NCI-H146 (cell line): ENCODE data around the gene HNRNPL.
A peak's percentile ranks its signal among the peaks of the same experiment; 100 is the strongest.

ENCODE experiments used
- DNase-seq: peaks from one replicate; lab custom pipeline; 2025; lab: John Stamatoyannopoulos, UW

HNRNPL gene

DNA sequence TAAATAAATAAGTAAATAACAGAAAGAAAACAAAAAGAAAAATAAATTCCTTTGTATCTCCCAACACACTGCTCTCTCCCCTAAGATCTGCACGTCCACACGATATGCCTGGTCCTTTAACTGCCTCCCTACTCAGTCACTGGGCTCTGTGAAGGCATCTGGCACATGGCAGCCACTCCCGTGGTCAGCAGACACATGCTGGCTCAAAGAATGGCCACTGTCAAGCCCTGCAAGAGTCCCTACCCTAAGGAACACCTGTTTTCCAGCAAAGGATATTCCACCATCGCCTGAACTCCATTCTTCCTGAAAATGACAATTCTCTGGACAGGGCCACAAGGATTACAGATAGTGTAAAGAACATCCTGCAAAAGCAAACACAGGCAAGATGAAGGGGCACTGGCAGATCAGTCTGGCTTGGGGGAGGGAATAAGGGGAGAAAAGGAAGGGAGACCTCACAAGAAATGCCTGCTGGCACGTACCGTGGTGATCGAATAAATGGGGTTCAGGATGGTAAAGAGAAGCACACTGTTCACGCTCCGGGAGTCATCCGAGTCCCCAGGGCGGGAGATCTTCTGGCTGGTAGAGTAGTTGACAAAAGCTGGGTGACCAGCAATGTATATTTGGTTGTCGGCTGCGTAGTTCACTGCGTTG is 4.3 kb downstream of the HNRNPL start:
- DNase-seq = no peak

DNA sequence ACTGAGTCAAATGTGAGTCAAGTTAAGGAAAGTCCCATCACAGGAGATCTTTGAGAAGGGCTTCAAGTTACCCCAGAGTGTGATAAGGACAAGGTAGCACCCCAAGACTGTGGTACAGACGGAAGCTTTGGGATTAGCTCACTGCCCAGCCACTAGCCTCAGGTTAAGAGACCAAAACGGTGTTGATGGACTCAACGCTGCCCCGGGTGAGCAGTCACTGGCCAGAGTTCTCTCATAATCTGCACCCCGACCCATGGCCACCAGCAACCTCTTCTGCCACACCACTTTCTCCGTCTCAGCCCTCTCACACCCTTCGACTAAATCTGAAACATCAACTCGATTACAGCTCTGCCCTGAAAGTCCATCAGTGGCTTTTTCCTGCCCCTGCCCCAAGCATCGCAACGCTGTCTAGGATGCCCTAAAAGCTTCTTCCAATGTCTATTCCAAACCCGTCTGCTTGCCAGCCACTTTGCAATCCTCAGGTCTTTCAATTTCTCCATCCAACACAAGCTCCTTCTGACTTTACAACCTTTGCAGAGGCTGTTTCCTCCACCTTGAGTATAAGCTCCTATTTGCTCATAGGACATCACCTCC is 5.6 kb downstream of the HNRNPL start:
- DNase-seq = no peak

DNA sequence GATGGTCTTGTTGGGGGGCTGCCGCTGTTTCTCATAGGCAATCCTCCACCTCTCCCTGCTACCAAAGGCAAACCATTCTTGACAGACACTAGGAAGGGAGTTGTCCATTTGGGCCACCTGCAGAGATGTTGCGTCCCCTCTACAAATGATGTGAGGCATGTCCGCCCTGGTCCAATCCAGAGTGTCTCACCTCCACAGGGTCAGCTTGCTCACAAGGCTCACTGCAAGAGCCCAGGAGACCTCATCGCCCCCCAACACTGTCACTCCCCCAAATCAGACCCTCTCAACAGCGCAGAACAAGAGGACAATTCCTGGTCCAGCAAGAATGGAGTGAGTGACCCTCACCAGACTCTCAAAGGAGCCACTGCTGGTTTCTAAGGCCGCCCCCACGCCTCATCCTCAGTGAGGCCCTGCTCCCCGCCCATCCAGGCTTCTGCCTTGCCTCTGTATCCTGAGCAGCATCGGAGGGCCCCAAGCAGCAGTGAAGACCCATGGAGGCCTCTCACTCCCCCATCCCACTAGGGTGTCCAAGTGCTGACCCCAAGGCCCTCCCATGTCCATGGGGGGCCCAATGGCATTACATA is 6.5 kb downstream of the HNRNPL start:
- no peak for DNase-seq

DNA sequence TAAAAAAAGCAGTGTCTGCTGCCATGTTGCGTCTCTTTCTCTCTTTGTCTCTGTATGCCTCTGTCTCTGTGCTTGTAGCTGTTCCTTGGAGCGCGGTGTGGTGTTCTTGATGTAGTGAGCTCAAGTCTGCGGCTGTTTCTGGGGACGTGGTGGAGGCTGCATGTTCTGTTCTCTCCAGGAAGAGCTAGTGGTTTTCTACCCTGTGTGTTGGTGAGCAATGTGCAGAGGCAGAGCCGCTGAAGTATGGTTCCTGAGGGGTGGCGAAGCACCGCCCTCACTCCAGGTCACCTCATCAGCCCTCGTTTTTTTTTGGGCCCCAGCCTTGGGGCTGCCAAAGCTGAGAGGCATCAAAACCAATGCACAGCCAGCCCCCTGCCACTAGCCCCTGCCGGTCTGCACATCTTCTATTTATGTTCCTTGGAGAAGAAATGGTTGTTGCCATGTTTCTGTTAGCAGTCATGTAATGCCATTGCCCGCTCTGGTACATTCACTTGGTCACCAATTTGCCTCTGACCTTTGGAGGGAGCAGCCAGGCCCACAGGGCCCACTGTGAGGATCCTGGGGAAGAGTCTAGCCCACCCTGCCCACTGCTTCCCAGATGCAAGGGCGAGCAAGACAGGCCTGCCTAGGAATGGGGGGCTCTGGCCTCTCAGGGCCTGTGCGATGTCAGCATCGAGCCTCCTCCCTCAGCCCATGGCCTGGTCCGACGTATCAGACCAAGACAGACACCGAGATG is 7.2 kb downstream of the HNRNPL start:
- DNase-seq = no peak

DNA sequence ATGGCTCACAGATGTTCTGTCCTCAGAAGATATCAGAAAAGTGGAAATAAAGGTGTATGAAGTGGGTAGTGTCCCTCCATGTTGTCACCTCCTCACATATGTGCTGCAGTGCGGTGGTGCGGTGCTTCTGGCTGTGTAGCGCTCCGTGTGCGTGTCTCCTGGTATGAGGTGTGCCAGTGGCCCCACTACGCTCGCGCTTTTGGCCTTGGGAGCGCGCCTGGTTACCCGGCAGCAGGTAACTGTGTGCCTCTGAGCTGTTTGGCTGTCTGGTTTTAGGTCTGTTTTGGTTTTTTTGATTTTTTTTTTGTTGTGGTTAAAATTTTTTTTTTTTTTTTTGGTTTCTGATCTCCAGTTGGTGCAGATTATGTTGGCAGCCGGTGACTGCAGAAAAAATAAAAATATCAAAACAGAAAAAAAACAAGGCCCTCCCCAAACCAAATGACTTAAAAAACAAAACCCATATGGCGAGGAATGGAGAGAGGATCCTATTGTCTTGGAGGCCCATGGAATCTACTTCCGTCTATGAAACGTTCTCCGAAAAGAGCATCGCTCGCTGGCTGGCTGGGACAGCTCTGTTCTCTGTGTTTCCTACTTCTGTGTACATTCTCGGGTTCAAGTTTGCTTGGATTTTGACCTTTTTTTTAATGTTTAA is 7.9 kb downstream of the HNRNPL start:
- no peak for DNase-seq

DNA sequence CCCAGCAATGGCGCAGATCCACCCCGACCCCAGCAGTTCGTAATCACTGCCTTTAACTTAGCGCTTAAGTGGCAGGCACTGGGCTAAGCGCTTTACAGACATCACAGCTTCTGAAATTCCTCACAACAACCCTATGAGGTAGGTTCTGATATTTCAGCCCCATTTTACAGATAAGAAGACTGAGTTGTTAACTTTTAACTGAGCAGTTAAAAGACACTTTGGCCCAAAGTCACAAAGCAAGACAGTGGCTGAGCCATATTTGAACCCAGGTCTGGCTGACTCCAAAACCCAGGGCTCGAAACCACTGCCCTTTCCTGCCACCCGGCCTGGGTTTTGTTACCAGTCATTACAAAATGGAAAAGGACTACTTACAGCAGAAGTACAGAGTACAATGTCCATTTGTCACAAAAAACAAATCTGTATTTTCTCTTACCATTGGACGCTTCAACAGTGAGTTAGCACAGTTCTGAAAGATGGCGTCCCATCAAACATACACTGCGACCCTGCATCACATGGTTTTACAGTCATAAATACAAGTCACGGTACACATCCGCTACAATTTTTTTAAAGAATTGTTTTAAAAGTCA is 8.5 kb downstream of the HNRNPL start:
- no peak for DNase-seq

DNA sequence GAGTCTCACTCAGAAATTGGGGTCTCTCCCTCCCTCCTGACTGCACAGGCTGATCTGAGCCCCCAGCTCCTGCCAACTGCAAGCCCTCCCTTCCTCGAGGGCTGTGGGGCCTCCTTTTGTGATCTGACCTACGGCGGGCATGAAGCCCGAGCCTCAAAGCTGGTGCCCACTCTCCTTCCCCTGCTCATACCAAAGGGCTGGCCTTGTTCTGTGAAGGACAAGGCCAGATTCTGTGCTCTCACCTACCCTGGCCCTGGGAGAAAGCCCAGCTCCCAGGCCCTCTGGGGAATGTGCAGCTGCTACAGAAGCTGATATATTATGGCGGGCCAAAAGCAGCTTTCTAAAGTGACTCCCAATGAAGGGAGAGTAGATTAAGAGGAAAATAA is 9.2 kb downstream of the HNRNPL start:
- DNase-seq = no peak

DNA sequence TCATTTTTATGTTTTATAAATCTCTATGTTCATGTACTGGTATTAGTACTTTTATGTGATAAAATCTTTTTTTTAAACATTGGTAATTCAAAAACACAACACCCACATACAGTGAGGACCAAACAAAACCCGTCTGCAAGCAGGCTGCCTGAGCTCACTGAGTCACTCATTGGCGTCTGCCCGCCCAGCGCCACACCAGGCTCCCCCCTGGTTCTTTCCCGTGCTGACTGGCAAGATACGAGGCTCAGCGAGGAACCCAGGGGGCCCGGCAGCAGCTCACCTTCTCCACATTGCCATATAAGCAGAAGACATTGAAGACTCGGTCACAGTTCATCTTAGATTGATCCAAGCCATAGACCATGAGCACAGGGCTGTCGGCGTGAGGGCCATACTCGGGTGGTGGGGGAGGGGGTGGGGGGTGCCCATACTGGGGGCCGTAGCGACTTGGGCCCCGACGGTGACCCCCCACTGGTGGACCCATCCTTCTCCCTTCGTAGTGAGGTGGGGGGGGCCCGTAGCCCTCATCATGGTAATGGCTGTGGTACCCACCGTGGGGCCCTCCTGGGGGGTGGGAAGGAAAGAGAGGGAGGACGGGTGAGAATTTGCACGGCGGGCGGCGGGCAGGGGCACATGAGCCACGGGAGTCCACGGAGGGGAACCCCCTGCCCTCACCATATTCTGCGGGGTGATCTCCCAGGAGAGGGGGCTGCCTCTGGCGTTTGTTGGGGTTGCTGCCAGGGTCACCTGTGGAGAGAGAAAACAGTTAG is 9.8 kb downstream of the HNRNPL start:
- no peak for DNase-seq

DNA sequence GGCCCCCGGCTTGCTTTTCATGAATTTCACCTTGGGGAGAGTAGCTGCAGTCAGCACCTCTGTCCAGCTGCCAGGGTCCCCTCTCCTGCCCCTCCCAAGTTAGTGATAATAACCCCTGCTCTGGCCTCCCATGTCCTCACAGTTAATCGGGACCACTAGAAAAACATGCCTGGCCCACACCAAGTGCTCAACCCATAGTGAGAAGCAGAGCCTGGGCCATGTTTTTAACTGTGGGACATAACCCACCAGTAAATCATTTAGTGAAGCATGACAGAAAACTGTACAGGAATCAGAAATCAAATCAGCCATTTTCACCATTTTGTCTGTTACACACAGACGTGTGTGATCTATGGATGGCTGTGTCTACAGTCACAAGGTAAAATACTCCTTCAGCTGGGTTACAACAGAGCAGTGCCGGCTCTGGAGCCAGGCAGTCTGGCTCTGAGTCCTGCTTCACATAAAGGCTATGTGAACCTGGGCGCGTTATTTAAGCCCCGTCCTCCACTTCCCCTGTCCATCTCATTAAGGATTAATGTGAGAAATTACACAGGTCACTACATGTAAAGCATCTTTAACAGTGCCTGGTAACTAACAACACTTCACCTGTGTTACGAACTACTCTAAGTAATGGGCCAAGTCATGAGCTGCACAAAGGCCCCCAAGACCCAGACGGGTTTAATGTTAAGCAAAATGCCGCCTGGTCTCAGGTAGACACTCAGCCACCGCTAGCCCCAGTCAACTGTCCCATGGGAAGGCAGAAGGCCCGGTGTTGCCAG is 10.6 kb downstream of the HNRNPL start:
- no peak for DNase-seq

DNA sequence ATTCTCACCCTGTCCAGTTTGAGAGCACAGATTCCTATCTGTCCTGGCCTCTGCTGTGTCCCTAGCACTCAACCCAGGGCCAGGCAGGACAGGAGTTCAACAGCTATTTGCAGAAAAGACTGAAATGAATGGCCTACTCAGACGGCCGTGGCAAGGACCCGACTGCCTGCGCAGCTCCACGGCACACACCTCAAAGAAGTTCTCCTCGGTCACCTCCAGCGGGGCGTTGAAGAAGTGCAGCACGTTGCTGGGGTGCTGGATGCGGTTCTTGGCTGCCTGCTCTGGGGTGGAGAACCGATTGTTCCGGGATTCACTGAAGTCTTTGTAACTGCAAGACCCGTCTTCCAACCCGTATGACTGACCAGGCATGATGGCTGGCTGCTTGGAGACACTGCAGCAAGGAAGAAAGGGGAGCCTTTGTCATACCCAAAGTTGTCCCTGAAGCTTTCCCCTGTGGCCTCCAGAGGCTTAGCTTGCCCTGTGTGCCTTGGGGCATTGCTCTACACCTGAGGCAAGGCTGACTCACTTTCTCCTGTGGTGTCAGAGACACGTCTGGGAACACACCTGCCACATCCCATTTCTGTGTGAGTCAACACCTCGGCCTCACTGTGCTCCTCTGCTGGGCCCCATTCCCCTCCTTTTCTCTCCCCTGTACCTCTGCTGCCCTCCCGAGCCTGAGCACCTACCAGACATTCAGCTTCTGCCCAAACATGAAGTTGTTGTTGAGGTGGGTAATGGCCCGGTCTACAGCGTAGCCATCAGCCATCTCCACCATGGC is 11.4 kb downstream of the HNRNPL start:
- DNase-seq = no peak

DNA sequence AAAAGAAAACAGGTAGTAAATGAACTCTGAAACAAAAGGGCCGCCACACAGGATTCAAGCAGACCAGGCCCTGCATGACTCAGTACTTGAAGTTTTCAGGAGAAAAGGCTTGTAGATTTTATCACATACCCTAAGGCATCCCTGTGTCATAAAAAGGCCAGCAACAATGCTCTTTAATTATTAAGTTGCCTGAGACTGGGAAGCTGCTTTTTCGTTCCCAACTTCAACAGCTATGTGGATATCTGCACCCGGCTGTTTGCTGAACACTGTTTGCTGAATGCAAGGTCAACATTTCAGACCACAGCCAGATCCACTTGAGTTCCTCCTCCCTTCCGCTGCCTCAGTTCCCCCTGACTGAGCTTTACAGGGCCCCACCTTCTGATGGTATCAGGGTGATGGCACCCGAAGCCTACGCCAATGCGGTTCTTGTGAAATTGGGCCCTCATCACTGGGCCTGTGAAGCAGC is 12.1 kb downstream of the HNRNPL start:
- no peak for DNase-seq

DNA sequence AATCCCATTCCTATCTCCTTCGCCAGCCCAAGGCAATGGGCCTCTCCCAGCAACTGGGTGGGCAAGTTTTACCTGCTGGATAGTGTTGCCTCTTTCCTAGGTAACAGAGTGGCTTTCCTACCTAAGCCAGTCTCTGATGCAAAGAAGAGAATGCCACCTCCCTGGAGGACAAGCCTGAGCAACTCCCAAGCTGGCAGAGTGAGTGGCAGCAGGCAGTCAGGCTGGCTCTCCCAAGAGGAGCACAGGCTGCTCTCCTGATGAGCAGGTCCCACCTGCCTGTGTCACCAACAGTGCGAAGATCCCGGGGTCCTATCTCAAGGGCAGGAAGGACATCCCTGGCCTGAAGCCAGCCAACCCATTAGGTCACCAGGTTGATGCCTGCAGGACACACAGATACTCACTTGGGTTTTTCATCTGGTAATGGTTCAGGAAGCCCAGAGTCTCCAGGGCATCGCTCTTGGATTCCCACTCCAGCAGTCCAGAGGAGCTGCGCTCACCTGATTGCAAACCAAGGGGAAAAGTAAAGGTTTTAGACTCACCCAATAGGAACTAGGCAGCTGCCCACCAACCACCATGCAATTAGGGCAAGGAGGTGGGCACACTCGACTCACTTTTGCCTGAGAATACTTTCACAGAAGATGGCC is 12.7 kb downstream of the HNRNPL start:
- no peak for DNase-seq

DNA sequence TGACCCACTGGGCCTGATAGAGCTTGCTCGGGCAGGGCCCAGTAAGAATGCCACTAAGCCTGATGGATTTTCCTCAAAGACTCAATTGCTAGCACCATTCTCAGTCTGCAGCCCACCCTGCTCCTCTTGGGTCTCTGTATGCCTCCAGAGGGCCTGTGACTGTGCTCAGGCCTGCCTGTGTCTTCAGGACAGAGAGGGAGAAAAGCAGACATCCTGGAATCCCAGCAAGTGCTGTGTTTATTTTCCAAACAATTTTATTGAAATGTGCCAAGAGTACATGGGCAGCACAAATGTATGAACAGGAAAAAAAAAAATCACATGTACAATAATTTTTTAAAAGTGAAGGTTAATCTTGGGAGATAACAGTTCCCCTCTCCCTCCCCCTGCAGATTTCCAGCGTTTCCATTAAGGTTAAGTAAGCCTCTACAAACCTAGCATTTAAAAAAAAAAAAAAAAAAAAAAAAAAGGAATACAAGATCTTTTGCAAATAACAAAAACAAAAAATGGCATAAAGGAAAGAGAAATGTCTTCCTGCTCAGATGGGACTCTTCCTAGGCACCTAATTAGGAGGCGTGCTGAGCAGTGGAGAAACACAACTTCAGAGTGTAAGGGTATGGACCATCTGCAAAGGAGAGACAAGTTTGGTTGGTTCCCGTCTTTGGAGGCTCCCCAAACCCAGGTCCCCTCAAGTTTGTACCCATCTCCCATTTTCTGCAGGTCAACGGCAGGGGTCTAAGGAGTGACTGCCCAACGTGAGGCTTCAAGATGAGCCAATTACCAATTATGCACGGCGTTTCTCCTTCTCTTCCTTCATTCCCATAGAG is 13.4 kb downstream of the HNRNPL start:
- no peak for DNase-seq

DNA sequence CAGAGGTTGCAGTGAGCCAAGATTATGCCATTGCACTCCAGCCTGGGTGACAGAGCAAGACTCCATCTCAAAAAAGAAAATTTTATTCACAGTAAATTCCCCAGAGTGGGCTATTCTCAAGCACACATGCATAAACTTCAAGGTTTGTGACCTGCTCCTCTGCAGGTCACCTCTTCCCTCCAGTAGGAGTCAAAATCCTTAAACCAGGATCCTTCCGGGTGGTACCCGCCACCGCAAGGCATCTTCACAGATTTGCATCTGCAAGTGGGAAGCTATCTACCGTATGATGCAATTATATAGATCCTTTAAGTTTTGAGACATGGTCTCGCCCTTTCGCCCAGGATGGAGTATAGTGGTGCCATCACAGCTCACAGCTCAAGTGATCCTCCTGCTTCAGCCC is 15.2 kb downstream of the HNRNPL start:
- no peak for DNase-seq

DNA sequence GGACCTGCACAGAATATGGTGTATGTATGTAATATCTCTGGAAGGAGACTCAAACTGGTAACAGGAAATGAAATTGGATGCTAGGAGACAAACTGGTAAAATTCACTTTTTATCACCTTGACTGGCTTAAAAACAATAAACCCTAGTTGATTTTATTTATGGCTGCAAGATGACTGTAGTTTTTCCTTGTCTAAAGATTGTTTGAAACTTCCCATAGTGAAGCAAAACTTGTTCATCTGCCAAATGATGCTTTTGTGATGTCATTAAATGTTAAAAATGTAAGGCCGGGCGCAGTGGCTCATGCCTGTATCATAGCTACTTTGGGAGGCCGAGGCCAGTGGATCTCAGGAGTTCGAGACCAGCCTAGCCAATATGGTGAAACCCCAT is 15.7 kb downstream of the HNRNPL start:
- no peak for DNase-seq

DNA sequence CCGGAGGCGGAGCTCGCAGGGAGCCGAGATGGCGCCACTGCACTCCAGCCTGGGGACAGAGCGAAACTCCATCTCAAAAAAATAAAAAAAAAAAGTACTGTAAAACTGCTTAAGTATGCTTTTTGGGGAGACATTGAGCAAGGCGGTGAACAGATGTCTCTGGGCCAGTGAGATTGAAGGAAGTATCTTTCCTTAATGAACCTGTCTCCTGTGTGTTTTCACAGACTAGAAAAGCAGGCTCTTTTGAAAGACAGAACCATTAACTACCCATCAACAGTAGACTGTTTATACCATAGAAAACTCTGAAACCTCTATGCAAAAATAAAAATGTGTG is 16.7 kb downstream of the HNRNPL start:
- no peak for DNase-seq

DNA sequence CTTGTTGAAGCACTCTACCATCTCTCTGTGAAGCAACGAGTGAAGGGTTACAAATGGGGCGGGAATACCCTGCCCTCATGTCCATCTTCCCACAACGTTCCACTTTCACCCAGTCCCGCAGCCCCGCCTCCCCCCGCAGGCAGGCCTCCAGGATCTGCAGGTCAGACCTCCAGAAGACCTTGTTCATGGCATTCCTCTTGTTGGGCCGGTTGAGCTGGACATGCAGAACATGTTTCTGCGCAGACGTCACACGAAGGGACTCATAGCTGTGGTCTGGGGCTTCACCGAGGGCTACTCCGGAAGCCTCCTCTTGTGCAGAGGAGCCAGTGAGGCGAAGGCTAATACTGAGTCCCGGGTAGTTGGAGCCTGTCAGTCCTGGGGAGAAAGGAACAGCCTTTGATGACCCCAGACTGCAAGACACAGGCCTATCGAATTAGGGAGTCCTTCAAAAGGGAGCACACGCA is 18.6 kb downstream of the HNRNPL start:
- peak; percentile 68 for DNase-seq

DNA sequence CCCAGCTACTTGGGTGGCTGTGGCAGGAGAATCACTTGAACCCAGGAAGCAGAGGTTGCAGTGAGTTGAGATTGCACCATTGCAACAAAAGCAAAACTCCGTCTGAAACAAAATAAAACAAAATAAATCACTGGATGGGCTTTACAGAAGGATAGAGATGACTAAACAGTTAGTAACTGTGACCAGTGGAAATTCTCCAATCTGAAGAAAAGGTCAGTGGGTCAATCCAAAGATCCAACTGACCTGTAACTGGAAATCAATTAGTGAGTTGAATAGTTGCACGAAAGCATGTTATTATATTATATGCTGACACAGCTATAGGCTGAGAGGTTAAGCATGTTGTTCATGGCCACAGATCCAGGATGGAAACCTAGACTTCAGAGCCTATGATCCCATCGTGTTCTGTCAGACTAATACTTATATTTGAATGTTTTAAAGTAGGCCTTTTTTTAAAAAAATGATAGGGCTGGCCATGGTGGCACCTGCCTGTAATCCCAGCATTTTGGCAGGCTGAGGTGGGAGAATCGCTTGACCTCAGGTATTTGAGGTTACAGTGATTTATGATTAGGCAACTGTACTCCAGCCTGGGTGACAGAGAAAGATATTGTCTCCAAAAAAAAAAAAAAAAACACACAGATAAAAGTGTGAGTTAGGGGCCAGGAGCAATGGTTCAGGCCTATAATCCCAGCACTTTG is 19.6 kb downstream of the HNRNPL start:
- no peak for DNase-seq
